ENCODE measurements around the gene SPANXN2.

Gene SPANXN2

DNA sequence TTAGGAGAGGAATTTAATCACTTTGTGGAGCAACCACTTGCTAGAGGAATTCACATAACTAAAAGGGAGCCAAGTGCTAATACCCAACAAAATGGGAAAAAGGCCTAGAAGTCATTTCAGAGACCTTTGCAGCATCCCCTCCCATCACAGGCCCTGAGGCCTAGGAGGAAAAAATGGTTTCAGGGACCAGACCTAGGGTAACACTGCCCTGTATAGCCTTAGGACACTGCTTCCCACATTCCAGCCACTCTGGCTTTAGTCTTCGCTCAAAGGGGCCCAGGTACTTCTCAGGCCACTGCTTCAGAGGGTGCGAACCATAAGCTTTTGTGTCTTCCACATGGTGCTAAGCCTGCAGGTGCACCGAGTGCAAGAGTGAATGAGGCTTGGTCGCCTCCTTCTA lies 19.1 kb downstream of the SPANXN2 start:
- Histone ChIP-seq H3K4me3 (replicated peaks; ENCODE audit: insufficient read depth, low read length) (no peak overlapping the region), H3K27me3 (ENCODE audit: insufficient read depth, poor library complexity, severe bottlenecking) (no peaks in the 10 kb centered on the region), H3K27ac (replicated peaks) (no peak overlapping the region)
- DNase-seq (ENCODE audit: low read depth in 1 of 2, low spot score in 1 of 2), result no peak
- no peak for TF ChIP-seq POLR2AphosphoS5 (IDR thresholded peaks at IDR 0.05; ENCODE audit: low read depth)
- TF ChIP-seq REST (IDR thresholded peaks at IDR 0.05; ENCODE audit: insufficient replicate concordance, low read depth), result no peak
- TF ChIP-seq GABPA (IDR thresholded peaks at IDR 0.05; ENCODE audit: low read depth), result no peak
- no peak for TF ChIP-seq CTCF (IDR thresholded peaks at IDR 0.05; ENCODE audit: insufficient read depth, low read length)
- TF ChIP-seq SPI1 (IDR thresholded peaks at IDR 0.05; ENCODE audit: borderline replicate concordance, low read depth), result no peak

DNA sequence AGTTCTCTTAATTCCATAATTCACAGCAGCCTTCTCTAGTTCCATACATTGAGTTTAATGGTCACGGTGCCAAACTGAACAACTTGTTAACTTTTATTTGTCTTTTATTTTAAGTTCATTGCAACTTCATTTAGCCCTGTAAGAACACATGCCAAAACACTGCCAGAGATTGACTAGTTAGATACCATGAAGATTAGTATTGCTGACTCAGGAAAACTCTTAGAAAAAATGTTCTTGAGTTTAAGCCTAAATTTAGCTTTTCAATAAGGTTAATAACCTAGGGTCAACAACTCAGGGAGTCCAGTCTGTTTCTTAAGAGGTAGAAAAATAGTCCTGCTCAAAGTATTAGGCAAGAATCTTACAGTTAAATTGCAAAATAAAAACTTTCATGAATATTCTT lies 25.7 kb downstream of the SPANXN2 start:
- Histone ChIP-seq H3K27me3 (ENCODE audit: insufficient read depth, poor library complexity, severe bottlenecking) (no peaks in the 10 kb centered on the region), H3K4me3 (replicated peaks; ENCODE audit: insufficient read depth, low read length) (no peak overlapping the region), H3K27ac (replicated peaks) (no peak overlapping the region)
- DNase-seq (ENCODE audit: low read depth in 1 of 2, low spot score in 1 of 2), result no peak
- TF ChIP-seq REST (IDR thresholded peaks at IDR 0.05; ENCODE audit: insufficient replicate concordance, low read depth) (no peak), CTCF (IDR thresholded peaks at IDR 0.05; ENCODE audit: insufficient read depth, low read length) (no peak), SPI1 (IDR thresholded peaks at IDR 0.05; ENCODE audit: borderline replicate concordance, low read depth) (no peak), GABPA (IDR thresholded peaks at IDR 0.05; ENCODE audit: low read depth) (no peak), POLR2AphosphoS5 (IDR thresholded peaks at IDR 0.05; ENCODE audit: low read depth) (no peak)

- H3K27ac ChIP-seq (replicated peaks), result no peak overlapping the region
- no peak for DNase-seq (ENCODE audit: low read depth in 1 of 2, low spot score in 1 of 2)
- H3K27me3 ChIP-seq (ENCODE audit: insufficient read depth, poor library complexity, severe bottlenecking), result no peaks in the 10 kb centered on the region
- TF ChIP-seq POLR2AphosphoS5 (IDR thresholded peaks at IDR 0.05; ENCODE audit: low read depth), result no peak
- TF ChIP-seq GABPA (IDR thresholded peaks at IDR 0.05; ENCODE audit: low read depth), result no peak
- no peak for TF ChIP-seq SPI1 (IDR thresholded peaks at IDR 0.05; ENCODE audit: borderline replicate concordance, low read depth)
- no peak for TF ChIP-seq REST (IDR thresholded peaks at IDR 0.05; ENCODE audit: insufficient replicate concordance, low read depth)
- no peak for TF ChIP-seq CTCF (IDR thresholded peaks at IDR 0.05; ENCODE audit: insufficient read depth, low read length)
- H3K4me3 ChIP-seq (replicated peaks; ENCODE audit: insufficient read depth, low read length), result no peak overlapping the region
Measured at GRCh38 chrX:143683486-143683885, 37.1 kb downstream of the SPANXN2 start.

Data from HL-60 (cell line).